Measurements from ENCODE around the gene PCP4. TPM values are rescaled to one million over a fixed set of nuclear protein-coding genes. Genes with fewer than 3 reads are reported as not detected.

The PCP4 gene
- total RNA-seq, 1 donor from 2014 or later, result not detected

GRCh38 chr21:39874759-39875158 is 7.5 kb downstream of the PCP4 start:
- H3K4me3 ChIP-seq, result no peak overlapping the region
- H3K27me3 ChIP-seq, result no peaks in the 10 kb centered on the region
- no peak for TF ChIP-seq CTCF (IDR thresholded peaks at IDR 0.05)
- DNase-seq (ENCODE audit: low spot score in 2 of 2), result no peak
- H3K36me3 ChIP-seq, result no peaks in the 10 kb centered on the region
- intact Hi-C loops (cut with DNase I), result no loop called here
- no peaks in the 10 kb centered on the region for H3K9me3 ChIP-seq
- no peaks in the 10 kb centered on the region for H3K4me1 ChIP-seq
- no peak overlapping the region for H3K27ac ChIP-seq

GRCh38 chr21:39881661-39882060 is 14.4 kb downstream of the PCP4 start:
- Histone ChIP-seq H3K4me3 (no peak overlapping the region), H3K36me3 (no peaks in the 10 kb centered on the region), H3K4me1 (no peaks in the 10 kb centered on the region), H3K9me3 (no peaks in the 10 kb centered on the region), H3K27ac (no peak overlapping the region), H3K27me3 (no peaks in the 10 kb centered on the region)
- no peak for TF ChIP-seq CTCF (IDR thresholded peaks at IDR 0.05)
- intact Hi-C loops (cut with DNase I), result no loop called here
- no peak for DNase-seq (ENCODE audit: low spot score in 2 of 2)

GRCh38 chr21:39882151-39882838 is 15.1 kb downstream of the PCP4 start:
- H3K27ac ChIP-seq, result no peak overlapping the region
- no peaks in the 10 kb centered on the region for H3K9me3 ChIP-seq
- no peaks in the 10 kb centered on the region for H3K27me3 ChIP-seq
- no peak for DNase-seq (ENCODE audit: low spot score in 2 of 2)
- no peak for TF ChIP-seq CTCF (IDR thresholded peaks at IDR 0.05)
- H3K4me1 ChIP-seq, result no peaks in the 10 kb centered on the region
- no peak overlapping the region for H3K4me3 ChIP-seq
- no peaks in the 10 kb centered on the region for H3K36me3 ChIP-seq
- intact Hi-C loops (cut with DNase I), result no loop called here

- Histone ChIP-seq H3K9me3 (no peaks in the 10 kb centered on the region), H3K4me3 (no peak overlapping the region), H3K4me1 (no peaks in the 10 kb centered on the region), H3K27ac (no peak overlapping the region), H3K27me3 (no peaks in the 10 kb centered on the region), H3K36me3 (no peaks in the 10 kb centered on the region)
- no peak for TF ChIP-seq CTCF (IDR thresholded peaks at IDR 0.05)
- intact Hi-C loops (cut with DNase I), result no loop called here
- DNase-seq (ENCODE audit: low spot score in 2 of 2), result no peak
Measured at GRCh38 chr21:39882839-39883195, 15.6 kb downstream of the PCP4 start.

- intact Hi-C loops (cut with DNase I), result no loop called here
- Histone ChIP-seq H3K9me3 (no peaks in the 10 kb centered on the region), H3K4me1 (no peaks in the 10 kb centered on the region), H3K27ac (peak overlapping the region; percentile 24 to 52), H3K27me3 (no peaks in the 10 kb centered on the region), H3K36me3 (no peaks in the 10 kb centered on the region), H3K4me3 (no peak overlapping the region)
- no peak for DNase-seq (ENCODE audit: low spot score in 2 of 2)
- TF ChIP-seq CTCF (IDR thresholded peaks at IDR 0.05), result no peak
Measured at GRCh38 chr21:39885119-39885848, 18.0 kb downstream of the PCP4 start.
